T-cell (primary cell): ENCODE results near the gene PTPN2. TPM values are rescaled to one million over a fixed set of nuclear protein-coding genes. Genes with fewer than 3 reads are reported as not detected.

Source experiments
- ATAC-seq, 4 experiments: fragments of 200-7000 bp in 3 of 4; fragments of 150-1000 bp in 1 of 4; cut with Tn5 transposase; replicated peaks in 1 of 4; 1 replicate in 3 of 4; 2 replicates in 1 of 4; pipeline ENCODE4 v1.10.0; 2021; ENCODE audit warnings: moderate library complexity in 3 of 4, mild to moderate bottlenecking in 2 of 4, moderate number of reproducible peaks in 1 of 4
- CTCF ChIA-PET, 2 donors: fragments of 300-600 bp; sonication (Branson Sonifier 250); formaldehyde crosslinking; loops; one replicate each; lab custom pipeline; 2022; ENCODE audit warnings: antibody characterized with exemption in 2 of 2; lab: Charles Lee
- POLR2A ChIA-PET, 2 donors: fragments of 300-600 bp; sonication (Branson Sonifier 250); formaldehyde crosslinking; loops; one replicate each; lab custom pipeline; 2022; ENCODE audit warnings: antibody characterized with exemption in 2 of 2; lab: Charles Lee
- DNase-seq, 35 experiments: peaks; one replicate each; pipeline versions ENCODE4 v3.0.0 to v3.0.0-alpha.2; 2013 to 2023
- H3K27ac ChIP-seq: one replicate; pipeline ENCODE4 v1.5.1; 2013; ENCODE audit warnings: low read length
- H3K27me3 ChIP-seq, 2 experiments: replicated peaks in 1 of 2; 1 replicate in 1 of 2; 2 replicates in 1 of 2; pipeline versions ENCODE4 v1.6.1 to v1.7.0; 2013; ENCODE audit warnings: low read length in 1 of 2, mixed read lengths in 1 of 2; ENCODE audit not compliant: control insufficient read depth in 2 of 2, insufficient read depth in 2 of 2; ENCODE audit errors: extremely low read depth in 1 of 2
- H3K36me3 ChIP-seq, 2 donors: 1 replicate in 1 of 2; 2 replicates in 1 of 2; pipeline versions ENCODE4 v1.6.1 to v1.7.0; 2013; ENCODE audit warnings: low read length in 1 of 2; ENCODE audit not compliant: control insufficient read depth in 2 of 2, insufficient read depth in 1 of 2; ENCODE audit errors: extremely low read depth in 1 of 2
- H3K4me1 ChIP-seq, 2 experiments: 1 replicate in 1 of 2; 2 replicates in 1 of 2; pipeline versions ENCODE4 v1.6.1 to v1.7.0; 2013; ENCODE audit warnings: low read length in 2 of 2, mixed read lengths in 1 of 2; ENCODE audit not compliant: insufficient read depth in 2 of 2, control insufficient read depth in 1 of 2; ENCODE audit errors: extremely low read depth in 1 of 2
- H3K4me3 ChIP-seq, 2 donors: 1 replicate in 1 of 2; 2 replicates in 1 of 2; pipeline versions ENCODE4 v1.5.1 to v1.7.0; 2013; ENCODE audit warnings: mild to moderate bottlenecking in 2 of 2, low read length in 1 of 2, moderate library complexity in 1 of 2; ENCODE audit not compliant: control insufficient read depth in 1 of 2; ENCODE audit errors: extremely low read depth in 1 of 2
- H3K9me3 ChIP-seq: 2 replicates; pipeline ENCODE4 v1.7.0; 2013
- H3K27ac Mint-ChIP-seq, 2 donors: one replicate each; pipeline ENCODE4 v1.8.0; 2020 to 2021; ENCODE audit warnings: mild to moderate bottlenecking in 2 of 2, mixed read lengths in 2 of 2
- H3K27me3 Mint-ChIP-seq, 2 donors: one replicate each; pipeline ENCODE4 v1.8.0; 2021 to 2022; ENCODE audit warnings: mixed read lengths in 2 of 2
- H3K36me3 Mint-ChIP-seq: one replicate; pipeline ENCODE4 v1.8.0; 2021; ENCODE audit warnings: mixed read lengths
- H3K4me1 Mint-ChIP-seq, 3 donors: one replicate each; pipeline ENCODE4 v1.8.0; 2020 to 2022; ENCODE audit warnings: mixed read lengths in 3 of 3, mild to moderate bottlenecking in 1 of 3
- H3K4me3 Mint-ChIP-seq, 3 donors: one replicate each; pipeline ENCODE4 v1.8.0; 2020 to 2022; ENCODE audit warnings: mild to moderate bottlenecking in 3 of 3, mixed read lengths in 3 of 3, moderate library complexity in 3 of 3
- H3K9me3 Mint-ChIP-seq, 3 donors: one replicate each; pipeline ENCODE4 v1.8.0; 2020 to 2022; ENCODE audit warnings: mixed read lengths in 3 of 3
- WGBS: methylation state at CpG from one replicate; pipeline ENCODE4 v1.1.5; 2013; ENCODE audit warnings: missing lambda C conversion rate; ENCODE audit not compliant: insufficient coverage; 5-methylcytosine and 5-hydroxymethylcytosine counted together
- total RNA-seq, 35 experiments: library from RNA in 6 of 35; stranded (reverse) in 6 of 35; fragments of 120-200 nt in 1 of 35; gene quantifications; one replicate each; pipeline versions ENCODE4 v1.2.1 to v1.2.4 and lab custom pipeline; 2013 to 2026

PTPN2 gene
- total RNA-seq, 5 donors from 2014 or later (not counting 1 experiment from before 2014, with no cell fraction given), result 44.8 to 78.4 (median 57.2) TPM

GRCh38 chr18:12770469-12771219 lies 113.4 kb downstream of the PTPN2 start:
- H3K27ac Mint-ChIP-seq, result no peak overlapping the region
- no peak overlapping the region for H3K4me3 ChIP-seq
- ATAC-seq, result no peak
- no peak overlapping the region for H3K4me3 Mint-ChIP-seq
- no peak for DNase-seq
- no peak overlapping the region for H3K27ac ChIP-seq
- H3K9me3 Mint-ChIP-seq, result no peaks in the 10 kb centered on the region
- POLR2A ChIA-PET, result no interaction called here
- no peaks in the 10 kb centered on the region for H3K36me3 Mint-ChIP-seq
- WGBS, result 89% methylated on average over 11 of the region's 15 CpGs
- peaks cover 0 to 17% (median 10%) of the 10 kb centered on the region in 3 donors for H3K4me1 Mint-ChIP-seq
- H3K4me1 ChIP-seq, result peaks cover 0 to 8% of the 10 kb centered on the region in 2 experiments
- no peaks in the 10 kb centered on the region for H3K36me3 ChIP-seq
- no peaks in the 10 kb centered on the region for H3K9me3 ChIP-seq
- H3K27me3 ChIP-seq, result no peaks in the 10 kb centered on the region
- no peaks in the 10 kb centered on the region for H3K27me3 Mint-ChIP-seq
- CTCF ChIA-PET, result no interaction called here

- Histone ChIP-seq H3K27ac (no peak overlapping the region), H3K36me3 (no peaks in the 10 kb centered on the region), H3K9me3 (no peaks in the 10 kb centered on the region), H3K4me3 (no peak overlapping the region), H3K4me1 (peaks cover 0 to 8% of the 10 kb centered on the region in 2 experiments), H3K27me3 (no peaks in the 10 kb centered on the region)
- H3K9me3 Mint-ChIP-seq, result no peaks in the 10 kb centered on the region
- CTCF ChIA-PET, result no interaction called here
- H3K27ac Mint-ChIP-seq, result no peak overlapping the region
- WGBS, result 100% methylated on average over 2 of the region's 4 CpGs
- H3K4me1 Mint-ChIP-seq, result peaks cover 0 to 14% (median 5%) of the 10 kb centered on the region in 3 donors
- POLR2A ChIA-PET, result no interaction called here
- ATAC-seq (no peak), DNase-seq (no peak)
- no peaks in the 10 kb centered on the region for H3K36me3 Mint-ChIP-seq
- H3K27me3 Mint-ChIP-seq, result no peaks in the 10 kb centered on the region
- H3K4me3 Mint-ChIP-seq, result no peak overlapping the region
These were observed 114.2 kb downstream of the PTPN2 start for GRCh38 chr18:12769644-12770440.

DNA sequence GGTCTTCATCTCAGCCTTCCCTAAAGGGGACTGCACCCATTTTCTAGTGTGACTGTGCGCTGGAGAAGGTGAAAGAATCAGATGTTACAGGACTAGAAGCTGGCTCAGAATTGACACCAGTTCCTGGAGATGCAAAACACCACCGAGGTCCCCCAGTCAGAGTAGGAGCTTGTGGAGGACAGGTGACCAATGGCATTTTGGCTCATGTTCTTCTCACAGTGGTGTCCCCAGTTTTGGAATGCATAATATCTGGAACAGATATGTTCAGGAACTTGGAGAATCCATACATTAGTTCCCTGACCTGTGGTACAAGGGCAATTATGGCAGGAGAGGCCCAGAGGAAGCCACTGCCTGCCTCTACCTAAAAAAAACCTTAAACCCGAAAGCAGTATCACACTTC lies 114.9 kb downstream of the PTPN2 start:
- no peak for ATAC-seq

GRCh38 chr18:12768625-12769024 lies 115.4 kb downstream of the PTPN2 start:
- Mint-ChIP-seq H3K27ac (no peak overlapping the region), H3K4me3 (no peak overlapping the region), H3K36me3 (peaks cover 3% of the 10 kb centered on the region), H3K27me3 (no peaks in the 10 kb centered on the region), H3K9me3 (no peaks in the 10 kb centered on the region), H3K4me1 (peaks cover 0 to 6% (median 0%) of the 10 kb centered on the region in 3 donors)
- Histone ChIP-seq H3K36me3 (no peaks in the 10 kb centered on the region), H3K27me3 (no peaks in the 10 kb centered on the region), H3K27ac (no peak overlapping the region), H3K4me1 (peaks cover 0 to 3% of the 10 kb centered on the region in 2 experiments), H3K4me3 (no peak overlapping the region), H3K9me3 (no peaks in the 10 kb centered on the region)
- ATAC-seq (no peak), DNase-seq (no peak)
- ChIA-PET POLR2A (interaction anchor here in 1 of 2 donors (0.6 kb wide), 1 partner anchor 115 kb away, joined by 3 read pairs; no protein-coding TSS in a partner anchor), CTCF (interaction anchor here in 1 of 2 donors (0.6 to 1.0 kb wide), 2 partner anchors 81 to 166 kb away, joined by 3 to 6 read pairs; no protein-coding TSS in a partner anchor)
- 45% methylated on average over 2 of the region's 3 CpGs for WGBS

More for the DNA sequence above, 114.9 kb downstream of the PTPN2 start:
- peaks cover 0 to 11% (median 0%) of the 10 kb centered on the region in 3 donors for H3K4me1 Mint-ChIP-seq
- no peak overlapping the region for H3K4me3 ChIP-seq
- DNase-seq, result no peak
- no peaks in the 10 kb centered on the region for H3K27me3 ChIP-seq
- no peaks in the 10 kb centered on the region for H3K36me3 ChIP-seq
- ChIA-PET CTCF (no interaction called here), POLR2A (interaction anchor here in 1 of 2 donors (0.6 kb wide), 1 partner anchor 114 kb away, joined by 3 read pairs; no protein-coding TSS in a partner anchor)
- no peaks in the 10 kb centered on the region for H3K9me3 Mint-ChIP-seq
- no peaks in the 10 kb centered on the region for H3K27me3 Mint-ChIP-seq
- no peaks in the 10 kb centered on the region for H3K9me3 ChIP-seq
- H3K36me3 Mint-ChIP-seq, result peaks cover 1% of the 10 kb centered on the region
- H3K4me1 ChIP-seq, result peaks cover 0 to 5% of the 10 kb centered on the region in 2 experiments
- H3K27ac Mint-ChIP-seq, result no peak overlapping the region
- H3K27ac ChIP-seq, result no peak overlapping the region
- 100% methylated on average over 1 of the region's 3 CpGs for WGBS
- no peak overlapping the region for H3K4me3 Mint-ChIP-seq

- no peaks in the 10 kb centered on the region for H3K9me3 Mint-ChIP-seq
- H3K36me3 ChIP-seq, result no peaks in the 10 kb centered on the region
- no peaks in the 10 kb centered on the region for H3K27me3 Mint-ChIP-seq
- H3K36me3 Mint-ChIP-seq, result peaks cover 3% of the 10 kb centered on the region
- no peak overlapping the region for H3K4me3 Mint-ChIP-seq
- ChIA-PET CTCF (interaction anchor here in 1 of 2 donors (1.0 kb wide), 1 partner anchor 167 kb away, joined by 3 read pairs; no protein-coding TSS in a partner anchor), POLR2A (no interaction called here)
- ATAC-seq, result no peak
- H3K9me3 ChIP-seq, result no peaks in the 10 kb centered on the region
- no peak for DNase-seq
- H3K27me3 ChIP-seq, result no peaks in the 10 kb centered on the region
- no peak overlapping the region for H3K27ac ChIP-seq
- 96% methylated on average over 4 of the region's 9 CpGs for WGBS
- H3K4me1 Mint-ChIP-seq, result no peaks in the 10 kb centered on the region
- H3K4me1 ChIP-seq, result peaks cover 0 to 3% of the 10 kb centered on the region in 2 experiments
- H3K4me3 ChIP-seq, result no peak overlapping the region
- no peak overlapping the region for H3K27ac Mint-ChIP-seq
These were observed 116.4 kb downstream of the PTPN2 start for GRCh38 chr18:12767580-12768155.

DNA sequence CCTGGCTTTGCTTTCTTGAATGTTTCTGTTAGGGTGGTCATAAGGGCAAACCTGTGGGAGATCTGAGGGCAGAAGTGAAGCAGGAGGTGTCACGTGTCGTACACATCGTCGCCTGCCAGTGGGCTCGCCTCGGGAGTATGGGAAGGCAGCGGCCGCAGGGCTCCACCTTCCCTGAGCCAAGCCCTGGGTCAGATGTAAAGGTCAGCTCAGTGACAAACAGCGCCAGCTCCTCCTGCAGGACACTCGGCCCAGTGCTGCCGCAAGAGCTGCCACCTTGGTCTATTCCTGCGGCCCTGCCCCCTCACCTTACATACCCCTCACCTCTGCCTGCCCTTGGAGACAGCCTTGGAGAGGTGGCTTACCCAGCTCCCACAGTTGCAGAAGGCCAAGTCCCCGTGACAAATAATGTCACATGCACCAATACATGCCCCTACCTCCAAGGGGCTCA lies 117.0 kb downstream of the PTPN2 start:
- Mint-ChIP-seq H3K27me3 (no peaks in the 10 kb centered on the region), H3K9me3 (no peaks in the 10 kb centered on the region), H3K4me3 (no peak overlapping the region), H3K36me3 (peaks cover 3% of the 10 kb centered on the region), H3K27ac (no peak overlapping the region), H3K4me1 (no peaks in the 10 kb centered on the region)
- no peak overlapping the region for H3K4me3 ChIP-seq
- POLR2A ChIA-PET, result no interaction called here
- peaks cover 0 to 3% of the 10 kb centered on the region in 2 experiments for H3K4me1 ChIP-seq
- DNase-seq (no peak), ATAC-seq (no peak)
- no peaks in the 10 kb centered on the region for H3K36me3 ChIP-seq
- no peaks in the 10 kb centered on the region for H3K9me3 ChIP-seq
- CTCF ChIA-PET, result no interaction called here
- WGBS, result 90% methylated on average over 12 of the region's 13 CpGs
- no peaks in the 10 kb centered on the region for H3K27me3 ChIP-seq
- H3K27ac ChIP-seq, result no peak overlapping the region
